K562 (cell line): ENCODE results near the gene THG1L. TPM values are rescaled to one million over a fixed set of nuclear protein-coding genes. Genes with fewer than 3 reads are reported as not detected.
A peak's percentile ranks its signal among the peaks of the same experiment; 100 is the strongest.

Experiments
- CREB3 ChIP-seq: fragments of 450-650 bp; conservative IDR thresholded peaks from 2 replicates; pipeline ENCODE4 v1.6.1; 2016; ENCODE audit warnings: missing genetic modification characterization, low read depth, mild to moderate bottlenecking, missing compliant biosample characterization, moderate library complexity
- CREB5 ChIP-seq: fragments of 250-450 bp; sonication (Bioruptor Pico); IDR thresholded peaks from 2 replicates; pipeline ENCODE4 v1.5.0; 2020; ENCODE audit warnings: mild to moderate bottlenecking
- DACH1 ChIP-seq: fragments of 450-650 bp; IDR thresholded peaks from 2 replicates; pipeline ENCODE4 v1.6.1; 2018; ENCODE audit not compliant: partially characterized antibody
- E2F1 ChIP-seq: sonication (generic); formaldehyde crosslinking; IDR thresholded peaks from 2 replicates; pipeline ENCODE4 v1.8.1; 2023; ENCODE audit warnings: mild to moderate bottlenecking, missing genetic modification reagents, moderate library complexity
- EGR1 ChIP-seq: fragments of 450-650 bp; conservative IDR thresholded peaks from 2 replicates; pipeline ENCODE4 v1.6.1; 2017; ENCODE audit warnings: mild to moderate bottlenecking
- ETV6 ChIP-seq, 3 experiments: fragments of 150-350 bp in 1 of 3; sonication (generic) in 1 of 3; formaldehyde crosslinking in 1 of 3; IDR thresholded peaks; 2 replicates each; pipeline versions ENCODE4 v1.6.1 to v1.8.0; 2014 to 2022; ENCODE audit warnings: borderline replicate concordance in 2 of 3, low read depth in 2 of 3, antibody characterized with exemption in 1 of 3, low read length in 1 of 3, mild to moderate bottlenecking in 1 of 3, missing genetic modification reagents in 1 of 3
- HIVEP1 ChIP-seq: fragments of 250-450 bp; sonication (Bioruptor Pico); IDR thresholded peaks from 2 replicates; pipeline ENCODE4 v1.4.0; 2020; ENCODE audit warnings: mild to moderate bottlenecking
- HNRNPUL1 ChIP-seq: fragments of 200-400 bp; formaldehyde crosslinking; IDR thresholded peaks from 2 replicates; pipeline ENCODE4 v1.6.1; 2017; ENCODE audit warnings: low read length
- MBD1 ChIP-seq: fragments of 250-450 bp; sonication (Bioruptor Pico); IDR thresholded peaks from 2 replicates; pipeline ENCODE4 v1.8.0; 2022; ENCODE audit warnings: inconsistent platforms
- MEF2A ChIP-seq: IDR thresholded peaks from 2 replicates; pipeline ENCODE4 v1.6.1; 2011; ENCODE audit warnings: low read depth, mild to moderate bottlenecking, low read length, moderate library complexity; ENCODE audit not compliant: control insufficient read depth
- MNT ChIP-seq, 2 experiments: fragments of 450-650 bp; conservative IDR thresholded peaks; 2 replicates each; pipeline ENCODE4 v1.6.1; 2017; ENCODE audit warnings: mild to moderate bottlenecking in 2 of 2, moderate library complexity in 2 of 2
- POLR2A ChIP-seq: fragments of 450-650 bp; conservative IDR thresholded peaks from 2 replicates; pipeline ENCODE4 v1.6.1; 2016
- POLR2G ChIP-seq: fragments of 200-400 bp; formaldehyde crosslinking; IDR thresholded peaks from 2 replicates; pipeline ENCODE4 v1.6.1; 2017; ENCODE audit warnings: low read depth, mild to moderate bottlenecking, antibody characterized with exemption, low read length, moderate library complexity
- ZNF347 ChIP-seq: fragments of 450-650 bp; formaldehyde crosslinking; IDR thresholded peaks from 2 replicates; pipeline ENCODE4 v1.4.0; 2020; ENCODE audit warnings: low read depth, mild to moderate bottlenecking, moderate library complexity
- ZNF592 ChIP-seq: fragments of 450-650 bp; IDR thresholded peaks from 2 replicates; pipeline ENCODE4 v1.6.1; 2017; ENCODE audit warnings: antibody characterized with exemption, mild to moderate bottlenecking
- ZNF778 ChIP-seq: fragments of 450-650 bp; formaldehyde crosslinking; IDR thresholded peaks from 2 replicates; pipeline ENCODE4 v1.4.0; 2020; ENCODE audit warnings: mild to moderate bottlenecking, moderate library complexity
- polyA plus RNA-seq, 8 experiments: library from polyadenylated mRNA; depleted of rRNA in 4 of 8; stranded (reverse) in 5 of 8; unstranded in 3 of 8; fragments of >200 nt; fragmentation: Nextera tagmentation in 2 of 8; fragmentation: Illumina TruSeq in 1 of 8; extraction: Ambion mirVana in 2 of 8; extraction: Trizol in 1 of 8; gene quantifications; 2 replicates each; pipeline versions ENCODE4 v1.2.1 to v1.2.3, GENCODE V29; 2011 to 2014; ENCODE audit warnings: inconsistent platforms in 1 of 8, missing spikeins in 1 of 8
- total RNA-seq, 7 experiments: library from RNA; depleted of rRNA in 6 of 7; stranded (reverse); fragments of >200 nt in 6 of 7; fragmentation: Illumina TruSeq in 2 of 7; extraction: Trizol in 2 of 7; gene quantifications; 2 replicates each; pipeline versions ENCODE4 v1.2.1 to v1.2.3, GENCODE V29; 2011 to 2021; ENCODE audit warnings: low replicate concordance in 1 of 7

THG1L gene
- total and polyA plus RNA-seq, 9 of the 15 experiments (the other 6 are each of a cell fraction or from before 2014, with no cell fraction given), result 21.8 to 40.7 (median 28.0) TPM

DNA sequence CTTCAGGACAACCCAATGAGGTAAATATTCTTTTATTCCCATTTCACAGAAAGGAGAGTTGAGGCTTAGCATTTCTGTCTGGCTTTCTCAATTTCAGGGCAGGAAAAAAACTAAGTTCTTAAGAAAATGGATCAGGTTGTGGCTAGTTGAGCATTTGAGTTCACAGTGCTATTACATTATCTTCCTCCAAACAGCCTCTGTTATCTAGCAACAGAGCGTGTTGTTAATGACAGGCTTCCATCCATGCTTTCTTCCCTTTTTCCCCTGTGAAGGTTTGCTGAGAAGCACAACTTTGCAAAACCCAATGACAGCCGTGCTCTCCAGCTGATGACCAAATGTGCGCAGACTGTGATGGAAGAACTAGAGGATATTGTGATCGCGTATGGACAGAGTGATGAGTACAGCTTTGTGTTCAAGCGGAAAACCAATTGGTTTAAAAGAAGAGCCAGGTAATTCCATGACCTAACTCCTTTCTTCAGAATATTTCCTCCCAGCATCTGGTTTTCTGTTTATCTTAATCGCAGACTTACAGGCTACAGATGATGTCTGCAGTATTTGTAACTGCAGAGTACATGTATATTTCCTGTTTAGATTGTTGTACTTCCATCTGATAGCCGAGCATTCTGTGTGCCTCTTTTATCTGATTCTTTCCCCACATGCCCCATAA lies 1.5 kb downstream of the THG1L start (continued):
- TF ChIP-seq ZNF592, result no peak
- no peak for TF ChIP-seq POLR2A
- TF ChIP-seq CREB5, result no peak
- TF ChIP-seq HIVEP1 (CRISPR knock-in tag), result no peak
- no peak for TF ChIP-seq ZNF778
- no peak for TF ChIP-seq MBD1 (CRISPR knock-in tag)
- TF ChIP-seq ETV6 (IDR thresholded peaks at IDR 0.05; ENCODE audit: borderline replicate concordance in 1 of 2, low read depth in 2 of 2, low read length in 1 of 2), result no peak
- TF ChIP-seq ETV6 (CRISPR knock-in tag; IDR thresholded peaks at IDR 0.05; ENCODE audit: borderline replicate concordance), result no peak
- TF ChIP-seq E2F1 (CRISPR knock-in tag), result no peak
- TF ChIP-seq MEF2A, result no peak
- no peak for TF ChIP-seq POLR2G
- no peak for TF ChIP-seq EGR1
- TF ChIP-seq CREB3 (tag), result no peak
- no peak for TF ChIP-seq ZNF347 (CRISPR knock-in tag)
- TF ChIP-seq HNRNPUL1, result no peak
- peak; percentile 22 to 67; a peak in 3 of 4 replicates for TF ChIP-seq MNT (conservative IDR thresholded peaks at IDR 0.05)
- TF ChIP-seq DACH1, result peak; percentile 35
